Lower lobe of right lung (tissue), 2 donors: ENCODE results near the gene PDLIM7. TPM values are rescaled to one million over a fixed set of nuclear protein-coding genes. Genes with fewer than 3 reads are reported as not detected.

ENCODE experiments used
- ATAC-seq, 2 donors: fragments of 200-7000 bp; cut with Tn5 transposase; one replicate each; pipeline ENCODE4 v1.9.1; 2020 to 2022; ENCODE audit warnings: mild to moderate bottlenecking in 2 of 2, moderate library complexity in 2 of 2
- DNase-seq: peaks from one replicate; pipeline ENCODE4 v3.0.0-alpha.2; 2020
- H3K27ac ChIP-seq: fragments of 200-600 bp; one replicate; pipeline ENCODE4 v1.8.0; 2022
- H3K27me3 ChIP-seq: fragments of 200-600 bp; one replicate; pipeline ENCODE4 v1.8.0; 2022; ENCODE audit warnings: low read depth
- H3K36me3 ChIP-seq: fragments of 200-600 bp; one replicate; pipeline ENCODE4 v1.8.0; 2022; ENCODE audit warnings: mild to moderate bottlenecking
- H3K4me1 ChIP-seq: fragments of 200-600 bp; one replicate; pipeline ENCODE4 v1.8.0; 2022
- H3K4me3 ChIP-seq: fragments of 200-600 bp; one replicate; pipeline ENCODE4 v1.8.0; 2022; ENCODE audit warnings: mild to moderate bottlenecking
- H3K9me3 ChIP-seq: fragments of 200-600 bp; one replicate; pipeline ENCODE4 v1.8.0; 2022
- CTCF ChIP-seq: fragments of 200-600 bp; IDR thresholded peaks from one replicate; pipeline ENCODE4 v1.8.0; 2022; ENCODE audit warnings: antibody characterized with exemption, mild to moderate bottlenecking
- intact Hi-C: fragments of 100-400 bp; cut with DNase I; formaldehyde crosslinking; loops from one replicate; pipeline ENCODE4 v1.11.0; 2022
- total RNA-seq: library from RNA; stranded (reverse); fragmentation: NEBNext Ultra II Directional; extraction: Animal tissue kit (Norgen Biotek cat#: 25700); gene quantifications from one replicate; pipeline ENCODE4 v1.2.1, GENCODE V29; 2021
- donor health status: DM: no; HTN: yes; CAD: no; lungs with severe emphysema.

Gene PDLIM7
- total RNA-seq, 1 donor from 2014 or later, result 47.1 TPM

- Histone ChIP-seq H3K9me3 (no peaks in the 10 kb centered on the region), H3K4me1 (peaks cover 29% of the 10 kb centered on the region), H3K36me3 (peaks cover 16% of the 10 kb centered on the region), H3K4me3 (peak overlapping the region; percentile 79), H3K27me3 (peaks cover 16% of the 10 kb centered on the region), H3K27ac (peak overlapping the region; percentile 76)
- intact Hi-C loops, result loop anchor here (10.0 kb wide), 1 partner anchor 50 kb away; the partner anchor contains the start of genes F12 and PFN3
- peak; percentile 87 for DNase-seq
- ATAC-seq, result peak; percentile 77 to 81
- peak; percentile 76 for TF ChIP-seq CTCF
Observed at GRCh38 chr5:177455036-177455660, 42.3 kb downstream of the PDLIM7 start.

GRCh38 chr5:177454397-177455035, 42.9 kb downstream of the PDLIM7 start:
- H3K27me3 ChIP-seq, result peaks cover 22% of the 10 kb centered on the region
- H3K4me1 ChIP-seq, result peaks cover 29% of the 10 kb centered on the region
- H3K4me3 ChIP-seq, result peak overlapping the region; percentile 79
- H3K9me3 ChIP-seq, result no peaks in the 10 kb centered on the region
- intact Hi-C loops, result loop anchor here (10.0 kb wide), 1 partner anchor 50 kb away; the partner anchor contains the start of genes F12 and PFN3
- peaks cover 11% of the 10 kb centered on the region for H3K36me3 ChIP-seq
- peak; percentile 94 for TF ChIP-seq CTCF
- DNase-seq (peak; percentile 94), ATAC-seq (peak; percentile 83 to 86)
- H3K27ac ChIP-seq, result peak overlapping the region; percentile 76

- Histone ChIP-seq H3K4me3 (peak overlapping the region; percentile 79), H3K36me3 (peaks cover 11% of the 10 kb centered on the region), H3K27me3 (peaks cover 25% of the 10 kb centered on the region), H3K4me1 (peaks cover 29% of the 10 kb centered on the region), H3K9me3 (no peaks in the 10 kb centered on the region), H3K27ac (peak overlapping the region; percentile 76)
- no peak for TF ChIP-seq CTCF
- intact Hi-C loops, result loop anchor here (10.0 kb wide), 1 partner anchor 49 kb away; the partner anchor contains the start of genes F12 and PFN3
- DNase-seq (peak; percentile 64), ATAC-seq (peak in 1 of 2 donors; percentile 0)
Observed at GRCh38 chr5:177453852-177454396, 43.5 kb downstream of the PDLIM7 start.

- peaks cover 31% of the 10 kb centered on the region for H3K4me1 ChIP-seq
- intact Hi-C loops, result loop anchor here (10.0 kb wide), 1 partner anchor 48 kb away; the partner anchor contains the start of genes F12 and PFN3
- no peak overlapping the region for H3K4me3 ChIP-seq
- ATAC-seq (no peak), DNase-seq (no peak)
- H3K27me3 ChIP-seq, result peaks cover 25% of the 10 kb centered on the region
- H3K27ac ChIP-seq, result no peak overlapping the region
- no peaks in the 10 kb centered on the region for H3K9me3 ChIP-seq
- peaks cover 1% of the 10 kb centered on the region for H3K36me3 ChIP-seq
- no peak for TF ChIP-seq CTCF
Observed at GRCh38 chr5:177452688-177453638, 44.4 kb downstream of the PDLIM7 start.
